Right hindlimb (tissue), 1 donor: ENCODE results near the gene SPRR2A.
"Not testable (repeated sequence)": the region's sequence is repeated elsewhere in the genome, so short reads cannot be mapped to it uniquely, and the experiment has no call there.

Experiments
- DNase-seq: peaks from one replicate; pipeline ENCODE4 v3.0.0-alpha.2; 2018

The SPRR2A gene

GRCh38 chr1:153057375-153057774 is at the start of gene SPRR2A:
TSS of gene SPRR2A (minus strand) at chr1:153057512. CDS start at chr1:153056735, 777 bp downstream.
- no peak for DNase-seq

- no peak for DNase-seq
These were observed 42.9 kb upstream of the SPRR2A start for GRCh38 chr1:153100245-153100644.

GRCh38 chr1:153099461-153100045 is 42.2 kb upstream of the SPRR2A start:
- no peak for DNase-seq

GRCh38 chr1:153095764-153096163 is 38.5 kb upstream of the SPRR2A start:
- no peak for DNase-seq

- no peak for DNase-seq
These were observed 37.1 kb upstream of the SPRR2A start, which contains the start of gene SPRR2E for GRCh38 chr1:153094426-153094825. TSS of gene SPRR2E (minus strand) at chr1:153094526. CDS start at chr1:153093751, 775 bp downstream.

- no peak for DNase-seq
These were observed 30.3 kb upstream of the SPRR2A start for GRCh38 chr1:153087652-153088051.

- DNase-seq: no peak
These were observed 24.4 kb upstream of the SPRR2A start for GRCh38 chr1:153081736-153082135.

- DNase-seq: no peak
These were observed 15.8 kb upstream of the SPRR2A start for GRCh38 chr1:153072806-153073726.

- no peak for DNase-seq
These were observed 14.2 kb upstream of the SPRR2A start, which contains the start of gene SPRR2B for GRCh38 chr1:153071511-153071910. TSS of gene SPRR2B (minus strand) at chr1:153071611. CDS start at chr1:153070839, 772 bp downstream.

GRCh38 chr1:153070243-153070642 is 12.9 kb upstream of the SPRR2A start:
- no peak for DNase-seq

- no peak for DNase-seq
These were observed 1.8 kb upstream of the SPRR2A start for GRCh38 chr1:153058826-153059784.

- DNase-seq: no peak
These were observed 842 bp upstream of the SPRR2A start for GRCh38 chr1:153058154-153058553.

- DNase-seq: not testable (repeated sequence)
These were observed 1.2 kb downstream of the SPRR2A start for GRCh38 chr1:153056111-153056510.

GRCh38 chr1:153049211-153049610 is 8.1 kb downstream of the SPRR2A start:
- no peak for DNase-seq

- no peak for DNase-seq
These were observed 16.2 kb downstream of the SPRR2A start, which contains the start of gene SPRR2D for GRCh38 chr1:153040950-153041631. TSS of gene SPRR2D (minus strand) at chr1:153041120. CDS start at chr1:153040346, 774 bp downstream.

- DNase-seq: no peak
These were observed 22.1 kb downstream of the SPRR2A start for GRCh38 chr1:153035211-153035610.

- DNase-seq: no peak
These were observed 24.5 kb downstream of the SPRR2A start for GRCh38 chr1:153032677-153033308.

GRCh38 chr1:153032073-153032472 is 25.2 kb downstream of the SPRR2A start:
- DNase-seq: no peak

GRCh38 chr1:153030895-153031294 is 26.4 kb downstream of the SPRR2A start, which contains the start of gene SPRR1B:
TSS of gene SPRR1B (plus strand) at chr1:153031203. CDS start at chr1:153032346, 1,143 bp downstream.
- DNase-seq: no peak

GRCh38 chr1:153028766-153029165 is 28.5 kb downstream of the SPRR2A start:
- no peak for DNase-seq

GRCh38 chr1:153025797-153026196 is 31.5 kb downstream of the SPRR2A start:
- DNase-seq: no peak
